ENCODE results near the gene VIM. TPM values are rescaled to one million over a fixed set of nuclear protein-coding genes. Genes with fewer than 3 reads are reported as not detected.

The VIM gene
- total RNA-seq, 1 experiment from 2014 or later, result 486 TPM

- BruUV-seq (replicated peaks), result no TSS peak
These were observed 44.9 kb upstream of the VIM start for GRCh38 chr10:17183110-17183509.

GRCh38 chr10:17185873-17186272, 42.2 kb upstream of the VIM start:
- DNase-seq, result no peak

More at GRCh38 chr10:17183110-17183509, 44.9 kb upstream of the VIM start:
- Mint-ChIP-seq H3K9me3 (ENCODE audit: low read depth, unreplicated experiment) (no peaks in the 10 kb centered on the region), H3K27me3 (ENCODE audit: unreplicated experiment) (no peaks in the 10 kb centered on the region), H3K27ac (ENCODE audit: unreplicated experiment) (no peak overlapping the region), H3K4me1 (ENCODE audit: low read depth, unreplicated experiment) (peaks cover 14% of the 10 kb centered on the region), H3K36me3 (ENCODE audit: insufficient read depth, unreplicated experiment) (no peaks in the 10 kb centered on the region), H3K4me3 (ENCODE audit: low read depth, unreplicated experiment) (no peak overlapping the region)
- TF ChIP-seq CTCF (IDR thresholded peaks at IDR 0.05; ENCODE audit: unreplicated experiment), result no peak
- DNase-seq, result no peak
- CTCF ChIA-PET, result no interaction called here
- intact Hi-C loops (cut with micrococcal nuclease; ENCODE audit: unreplicated experiment), result no loop called here

DNA sequence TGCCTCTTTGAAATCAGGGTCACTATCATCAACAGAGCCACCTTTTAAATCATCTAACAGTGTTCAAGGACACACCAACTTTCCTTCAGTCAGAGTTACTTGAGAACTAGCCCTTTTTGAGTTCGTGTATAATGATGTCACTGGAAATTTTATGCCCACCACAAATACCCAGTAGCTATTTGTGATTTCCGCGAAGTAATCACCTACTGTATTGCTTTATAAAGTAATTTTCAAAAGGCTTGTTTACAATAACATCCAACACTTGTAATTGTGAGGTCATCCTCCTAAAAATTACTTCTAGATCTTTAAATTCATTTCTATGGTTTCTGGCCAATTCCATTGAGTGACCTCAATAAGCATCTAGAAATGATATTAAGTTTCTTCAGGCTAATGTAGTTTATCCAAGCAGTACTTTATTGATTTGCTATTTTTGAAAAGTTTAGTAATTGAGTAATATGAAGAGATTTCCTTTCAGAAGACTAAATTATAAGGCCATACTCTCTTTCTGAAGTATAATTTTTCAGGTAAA, 39.3 kb upstream of the VIM start:
- Mint-ChIP-seq H3K4me3 (ENCODE audit: low read depth, unreplicated experiment) (no peak overlapping the region), H3K27ac (ENCODE audit: unreplicated experiment) (no peak overlapping the region), H3K27me3 (ENCODE audit: unreplicated experiment) (no peaks in the 10 kb centered on the region), H3K4me1 (ENCODE audit: low read depth, unreplicated experiment) (no peaks in the 10 kb centered on the region), H3K36me3 (ENCODE audit: insufficient read depth, unreplicated experiment) (no peaks in the 10 kb centered on the region), H3K9me3 (ENCODE audit: low read depth, unreplicated experiment) (no peaks in the 10 kb centered on the region)
- no peak for TF ChIP-seq CTCF (IDR thresholded peaks at IDR 0.05; ENCODE audit: unreplicated experiment)
- no peak for DNase-seq
- intact Hi-C loops (cut with micrococcal nuclease; ENCODE audit: unreplicated experiment), result no loop called here
- BruUV-seq (replicated peaks), result no TSS peak
- CTCF ChIA-PET, result interaction anchor here (0.7 kb wide), 1 partner anchor 10 kb away, joined by 8 read pairs; no protein-coding TSS in a partner anchor

More at GRCh38 chr10:17185873-17186272, 42.2 kb upstream of the VIM start:
- CTCF ChIA-PET, result no interaction called here
- intact Hi-C loops (cut with micrococcal nuclease; ENCODE audit: unreplicated experiment), result no loop called here
- H3K4me1 Mint-ChIP-seq (ENCODE audit: low read depth, unreplicated experiment), result peaks cover 14% of the 10 kb centered on the region
- no peak overlapping the region for H3K4me3 Mint-ChIP-seq (ENCODE audit: low read depth, unreplicated experiment)
- no peak overlapping the region for H3K27ac Mint-ChIP-seq (ENCODE audit: unreplicated experiment)
- H3K27me3 Mint-ChIP-seq (ENCODE audit: unreplicated experiment), result no peaks in the 10 kb centered on the region
- no peaks in the 10 kb centered on the region for H3K9me3 Mint-ChIP-seq (ENCODE audit: low read depth, unreplicated experiment)
- no peaks in the 10 kb centered on the region for H3K36me3 Mint-ChIP-seq (ENCODE audit: insufficient read depth, unreplicated experiment)
- TF ChIP-seq CTCF (IDR thresholded peaks at IDR 0.05; ENCODE audit: unreplicated experiment), result no peak
- no TSS peak for BruUV-seq (replicated peaks)

DNA sequence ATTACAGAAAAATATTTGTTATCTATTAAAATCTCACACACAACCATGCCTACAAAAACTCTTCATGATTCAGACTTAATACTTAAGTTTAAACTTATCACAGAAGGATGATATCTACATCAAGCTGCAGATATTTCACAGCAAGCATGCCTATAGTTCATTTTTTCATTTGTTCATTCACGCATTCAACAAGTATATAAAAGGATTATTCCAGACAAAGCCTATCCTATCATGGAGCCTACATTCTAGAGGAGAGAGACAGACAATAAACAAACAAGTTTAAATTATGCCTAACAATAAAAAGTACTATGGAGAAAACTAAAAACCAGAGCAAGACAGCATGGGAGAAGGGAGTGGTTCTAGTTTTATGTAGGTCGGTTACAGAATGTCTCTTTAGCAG, 37.4 kb upstream of the VIM start:
- no TSS peak for BruUV-seq (replicated peaks)
- no peak for TF ChIP-seq CTCF (IDR thresholded peaks at IDR 0.05; ENCODE audit: unreplicated experiment)
- Mint-ChIP-seq H3K4me3 (ENCODE audit: low read depth, unreplicated experiment) (no peak overlapping the region), H3K4me1 (ENCODE audit: low read depth, unreplicated experiment) (no peaks in the 10 kb centered on the region), H3K36me3 (ENCODE audit: insufficient read depth, unreplicated experiment) (no peaks in the 10 kb centered on the region), H3K9me3 (ENCODE audit: low read depth, unreplicated experiment) (no peaks in the 10 kb centered on the region), H3K27me3 (ENCODE audit: unreplicated experiment) (no peaks in the 10 kb centered on the region), H3K27ac (ENCODE audit: unreplicated experiment) (no peak overlapping the region)
- CTCF ChIA-PET, result interaction anchor here (1.1 kb wide), 1 partner anchor 332 kb away, joined by 3 read pairs; no protein-coding TSS in a partner anchor
- intact Hi-C loops (cut with micrococcal nuclease; ENCODE audit: unreplicated experiment), result no loop called here
- DNase-seq, result no peak
